ENCODE data around the gene ARL16. TPM values are rescaled to one million over a fixed set of nuclear protein-coding genes. Genes with fewer than 3 reads are reported as not detected.

Gene ARL16
- total and polyA plus RNA-seq, 2 experiments from 2014 or later, result 40.4 to 54.9 TPM

DNA sequence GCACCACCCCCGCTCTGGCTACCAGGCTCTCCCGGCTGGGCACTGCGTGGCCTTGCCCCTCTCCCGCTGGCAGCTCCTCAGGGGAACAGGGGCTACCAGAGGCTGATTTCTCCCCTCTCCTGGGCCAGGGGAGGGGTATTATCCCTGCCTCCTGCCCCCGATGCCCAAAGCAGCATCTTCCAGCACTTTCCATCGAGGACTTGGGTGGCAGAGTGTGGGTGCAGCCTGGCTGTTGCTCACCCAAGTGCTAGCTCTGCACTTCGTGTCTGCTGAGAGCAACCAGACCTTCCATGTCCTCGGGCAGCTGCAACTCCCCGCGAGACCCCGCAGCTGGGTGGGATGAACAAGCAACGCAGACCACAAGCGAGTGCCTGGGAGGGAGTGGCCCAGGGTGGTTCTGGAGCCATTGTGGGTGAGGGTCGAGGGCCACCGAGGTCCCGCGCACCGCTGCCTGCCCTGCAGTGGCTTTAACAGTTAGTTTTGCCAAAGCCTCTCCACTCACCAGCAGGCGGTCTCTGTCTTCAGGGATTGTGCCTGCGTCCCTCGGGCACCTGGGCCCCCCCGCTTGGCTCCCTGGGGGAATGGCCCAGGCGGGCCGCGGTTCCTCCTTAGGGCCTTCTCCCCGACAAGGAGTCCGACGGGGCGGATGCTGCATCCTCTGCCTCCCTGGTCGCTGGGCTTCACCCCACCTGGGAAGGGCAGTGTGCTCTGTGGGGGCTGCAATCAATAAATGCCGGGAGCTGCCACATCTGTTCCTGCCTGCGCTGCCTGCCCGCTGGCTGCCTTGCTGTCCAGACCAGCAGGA is 36.9 kb upstream of the ARL16 start:
- Histone ChIP-seq H3K27me3 (ENCODE audit: insufficient read depth) (no peaks in the 10 kb centered on the region), H2AFZ (no peak overlapping the region), H3K36me3 (ENCODE audit: insufficient read depth) (no peaks in the 10 kb centered on the region), H3K9me2 (ENCODE audit: insufficient read depth) (no peaks in the 10 kb centered on the region), H3K4me2 (no peak overlapping the region), H3K4me1 (ENCODE audit: insufficient read depth) (peaks cover 6% of the 10 kb centered on the region; the same call in 1 of the 2 replicates), H3K79me2 (replicated peaks; ENCODE audit: insufficient read depth) (no peaks in the 10 kb centered on the region), H3K27ac (ENCODE audit: low read depth) (no peak overlapping the region), H3K4me3 (no peak overlapping the region), H3F3A (replicated peaks; ENCODE audit: low read depth) (peaks cover 17% of the 10 kb centered on the region; the same call in 1 of the 2 replicates), H4K20me1 (replicated peaks; ENCODE audit: insufficient read depth) (no peaks in the 10 kb centered on the region)
- H3K9me3 Mint-ChIP-seq, result no peaks in the 10 kb centered on the region; the same call in 2 of the 3 replicates
- peaks cover 17% of the 10 kb centered on the region for H3K4me1 Mint-ChIP-seq
- H3K27ac Mint-ChIP-seq, result 0 out of 2 replicates have a peak overlapping the region, but pooled peaks have one; percentile 15
- DNase-seq (ENCODE audit: low spot score) (no peak), ATAC-seq (no peak; the same call in 1 of the 3 replicates)
- TF ChIP-seq NANOG (IDR thresholded peaks at IDR 0.05; ENCODE audit: borderline replicate concordance) (no peak), REST (IDR thresholded peaks at IDR 0.05; ENCODE audit: unreplicated experiment) (no peak), EZH2phosphoT487 (IDR thresholded peaks at IDR 0.05; ENCODE audit: unreplicated experiment) (no peak), ZNF114 (CRISPR knock-in tag; IDR thresholded peaks at IDR 0.05) (no peak), STAT1 (IDR thresholded peaks at IDR 0.05; ENCODE audit: unreplicated experiment) (no peak), ETS1 (IDR thresholded peaks at IDR 0.05) (no peak), CREB1 (CRISPR knock-in tag; IDR thresholded peaks at IDR 0.05; ENCODE audit: low read depth) (no peak), EZH2 (IDR thresholded peaks at IDR 0.05; ENCODE audit: low read depth, unreplicated experiment) (no peak), ZNF462 (CRISPR knock-in tag; IDR thresholded peaks at IDR 0.05) (no peak), JUNB (IDR thresholded peaks at IDR 0.05; ENCODE audit: unreplicated experiment) (no peak), ZNF331 (CRISPR knock-in tag; IDR thresholded peaks at IDR 0.05; ENCODE audit: low read depth) (no peak), POLR2AphosphoS5 (IDR thresholded peaks at IDR 0.05; ENCODE audit: low read depth) (no peak)
- TF ChIP-seq, protein P1, sequence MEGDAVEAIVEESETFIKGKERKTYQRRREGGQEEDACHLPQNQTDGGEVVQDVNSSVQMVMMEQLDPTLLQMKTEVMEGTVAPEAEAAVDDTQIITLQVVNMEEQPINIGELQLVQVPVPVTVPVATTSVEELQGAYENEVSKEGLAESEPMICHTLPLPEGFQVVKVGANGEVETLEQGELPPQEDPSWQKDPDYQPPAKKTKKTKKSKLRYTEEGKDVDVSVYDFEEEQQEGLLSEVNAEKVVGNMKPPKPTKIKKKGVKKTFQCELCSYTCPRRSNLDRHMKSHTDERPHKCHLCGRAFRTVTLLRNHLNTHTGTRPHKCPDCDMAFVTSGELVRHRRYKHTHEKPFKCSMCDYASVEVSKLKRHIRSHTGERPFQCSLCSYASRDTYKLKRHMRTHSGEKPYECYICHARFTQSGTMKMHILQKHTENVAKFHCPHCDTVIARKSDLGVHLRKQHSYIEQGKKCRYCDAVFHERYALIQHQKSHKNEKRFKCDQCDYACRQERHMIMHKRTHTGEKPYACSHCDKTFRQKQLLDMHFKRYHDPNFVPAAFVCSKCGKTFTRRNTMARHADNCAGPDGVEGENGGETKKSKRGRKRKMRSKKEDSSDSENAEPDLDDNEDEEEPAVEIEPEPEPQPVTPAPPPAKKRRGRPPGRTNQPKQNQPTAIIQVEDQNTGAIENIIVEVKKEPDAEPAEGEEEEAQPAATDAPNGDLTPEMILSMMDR (conservative IDR thresholded peaks at IDR 0.05; ENCODE audit: low read depth in 2 of 2), result no peak
- H3K27me3 Mint-ChIP-seq (ENCODE audit: insufficient read depth, low read depth, poor library complexity), result peaks cover 8% of the 10 kb centered on the region
- H3K4me3 Mint-ChIP-seq, result no peak overlapping the region
- H3K36me3 Mint-ChIP-seq (ENCODE audit: low read depth), result peaks cover 8% of the 10 kb centered on the region; the same call in 2 of the 3 replicates

Measured in GM23338 (cell line).